Epithelial cell of prostate (primary cell): ENCODE results near the gene ADCYAP1R1.

Source experiments
- DNase-seq: peaks from one replicate; pipeline ENCODE4 v3.0.0-alpha.2; 2011; ENCODE audit warnings: low read depth, low spot score
- H3K27ac ChIP-seq: fragments of 450-650 bp; 2 replicates; pipeline ENCODE4 v1.5.1; 2017; ENCODE audit warnings: mild to moderate bottlenecking

ADCYAP1R1 gene

DNA sequence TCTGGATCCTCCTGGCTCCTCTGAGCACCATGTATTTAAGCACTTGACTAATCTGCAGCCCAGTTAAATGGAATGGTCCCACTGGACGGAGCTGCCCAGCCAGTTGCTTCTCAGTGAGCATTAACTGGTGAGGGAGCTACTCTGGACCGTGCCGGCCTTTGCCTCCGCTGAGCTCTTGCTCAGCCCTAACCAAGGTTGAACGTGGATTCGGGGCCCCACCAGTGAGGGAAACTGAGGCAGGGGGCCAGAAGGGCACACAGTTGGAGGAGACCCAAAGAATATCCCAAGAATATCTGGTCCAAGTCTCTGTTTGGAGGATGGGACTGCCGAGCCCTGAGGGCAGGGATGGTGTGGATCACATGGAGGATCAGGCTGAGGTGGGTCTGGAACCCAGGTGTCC is 13.7 kb downstream of the ADCYAP1R1 start:
- no peak overlapping the region for H3K27ac ChIP-seq
- no peak for DNase-seq

DNA sequence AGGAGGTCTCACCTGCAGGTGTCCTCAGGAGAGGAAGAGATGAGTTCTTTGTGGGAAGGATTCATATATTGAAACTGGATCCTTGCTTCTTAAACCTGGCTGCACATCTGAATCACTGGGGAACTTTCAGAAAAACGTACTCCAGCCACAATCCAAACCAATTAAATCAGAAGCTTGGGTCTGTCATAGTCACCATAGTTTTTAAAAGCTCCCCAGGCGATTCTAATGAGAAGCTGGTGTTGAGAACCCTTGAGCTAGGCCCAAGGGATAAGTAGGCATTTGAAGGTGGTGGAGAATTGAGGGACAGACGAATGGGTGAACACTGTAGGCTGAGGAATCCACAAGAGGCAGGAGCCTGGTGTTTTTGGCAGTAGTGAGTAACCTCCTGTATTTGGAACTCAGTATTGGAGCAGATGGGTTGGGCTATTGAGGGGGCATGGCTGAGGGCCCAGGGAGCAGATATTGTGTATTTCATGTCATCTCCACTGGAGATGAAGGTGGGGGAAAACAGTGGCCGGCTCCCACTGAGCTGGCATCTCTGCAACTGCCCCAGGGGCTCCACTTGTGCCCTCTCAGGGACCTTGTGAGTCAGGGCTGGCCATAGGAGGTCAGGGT is 14.5 kb downstream of the ADCYAP1R1 start:
- no peak overlapping the region for H3K27ac ChIP-seq
- no peak for DNase-seq

DNA sequence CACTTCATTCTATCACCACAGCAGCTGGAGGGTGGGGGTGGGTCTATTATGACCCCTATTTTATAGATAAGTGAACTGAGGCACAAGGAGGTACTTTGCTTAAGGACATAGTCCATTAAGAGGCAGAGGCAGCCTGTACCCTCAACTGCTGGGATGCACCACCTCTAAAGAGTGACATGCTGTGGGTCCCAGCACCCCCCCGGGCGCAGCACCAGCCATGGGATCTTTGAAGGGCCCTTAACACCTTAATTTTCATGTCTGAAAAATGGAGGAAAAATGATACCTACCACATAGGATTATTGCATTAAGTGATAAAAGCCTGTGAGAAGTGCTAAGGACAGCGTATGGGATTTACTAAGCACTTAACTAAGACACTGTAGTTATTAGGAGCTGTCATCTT is 15.4 kb downstream of the ADCYAP1R1 start:
- no peak overlapping the region for H3K27ac ChIP-seq
- DNase-seq: no peak

- no peak for DNase-seq
- no peak overlapping the region for H3K27ac ChIP-seq
These were observed 16.0 kb downstream of the ADCYAP1R1 start for GRCh38 chr7:31068006-31068675.

DNA sequence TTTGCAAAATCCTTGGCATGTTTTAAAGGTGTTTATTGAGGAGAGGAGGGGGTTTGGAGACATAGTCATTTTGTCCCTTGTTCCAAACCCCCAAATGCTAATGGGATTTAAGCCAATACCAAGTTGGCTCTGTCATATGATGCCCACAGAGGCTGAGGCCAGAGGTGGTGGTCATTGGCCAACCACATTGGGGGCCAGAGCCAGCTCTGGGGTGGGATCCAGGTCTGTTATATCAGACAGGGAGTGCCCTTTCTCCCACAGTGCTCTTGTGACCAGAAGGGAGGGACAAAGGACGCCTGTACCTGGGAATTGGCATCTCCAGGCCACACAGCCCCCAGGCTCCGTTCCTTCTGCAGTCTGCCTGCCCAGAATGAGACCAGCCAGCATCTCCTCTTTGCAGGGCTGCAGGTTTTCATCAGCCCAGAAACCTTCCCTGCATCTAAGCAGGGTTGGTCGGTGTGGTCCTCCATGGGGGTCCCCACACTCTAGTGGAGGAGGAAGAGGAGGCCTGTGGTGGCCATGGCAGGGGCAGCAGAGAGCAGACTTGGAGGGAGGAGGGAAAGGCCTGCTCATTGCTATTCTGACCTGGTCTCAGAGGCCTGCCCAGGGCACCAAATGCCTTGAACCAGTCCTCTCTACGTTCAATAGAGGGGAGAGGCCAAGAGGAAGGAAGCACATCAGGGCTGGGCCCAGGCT is 17.9 kb downstream of the ADCYAP1R1 start:
- no peak overlapping the region for H3K27ac ChIP-seq
- no peak for DNase-seq

GRCh38 chr7:31070991-31071644 is 19.0 kb downstream of the ADCYAP1R1 start:
- no peak for DNase-seq
- no peak overlapping the region for H3K27ac ChIP-seq

GRCh38 chr7:31071645-31072029 is 19.5 kb downstream of the ADCYAP1R1 start:
- no peak overlapping the region for H3K27ac ChIP-seq
- DNase-seq: no peak

- DNase-seq: no peak
- H3K27ac ChIP-seq: no peak overlapping the region
These were observed 21.4 kb downstream of the ADCYAP1R1 start for GRCh38 chr7:31073326-31074119.

- no peak overlapping the region for H3K27ac ChIP-seq
- no peak for DNase-seq
These were observed 21.9 kb downstream of the ADCYAP1R1 start for GRCh38 chr7:31074120-31074383.

- H3K27ac ChIP-seq: no peak overlapping the region
- DNase-seq: no peak
These were observed 22.4 kb downstream of the ADCYAP1R1 start for GRCh38 chr7:31074403-31075085.

GRCh38 chr7:31075086-31075405 is 22.9 kb downstream of the ADCYAP1R1 start:
- DNase-seq: no peak
- no peak overlapping the region for H3K27ac ChIP-seq

- no peak overlapping the region for H3K27ac ChIP-seq
- DNase-seq: no peak
These were observed 23.9 kb downstream of the ADCYAP1R1 start for GRCh38 chr7:31076051-31076450.

DNA sequence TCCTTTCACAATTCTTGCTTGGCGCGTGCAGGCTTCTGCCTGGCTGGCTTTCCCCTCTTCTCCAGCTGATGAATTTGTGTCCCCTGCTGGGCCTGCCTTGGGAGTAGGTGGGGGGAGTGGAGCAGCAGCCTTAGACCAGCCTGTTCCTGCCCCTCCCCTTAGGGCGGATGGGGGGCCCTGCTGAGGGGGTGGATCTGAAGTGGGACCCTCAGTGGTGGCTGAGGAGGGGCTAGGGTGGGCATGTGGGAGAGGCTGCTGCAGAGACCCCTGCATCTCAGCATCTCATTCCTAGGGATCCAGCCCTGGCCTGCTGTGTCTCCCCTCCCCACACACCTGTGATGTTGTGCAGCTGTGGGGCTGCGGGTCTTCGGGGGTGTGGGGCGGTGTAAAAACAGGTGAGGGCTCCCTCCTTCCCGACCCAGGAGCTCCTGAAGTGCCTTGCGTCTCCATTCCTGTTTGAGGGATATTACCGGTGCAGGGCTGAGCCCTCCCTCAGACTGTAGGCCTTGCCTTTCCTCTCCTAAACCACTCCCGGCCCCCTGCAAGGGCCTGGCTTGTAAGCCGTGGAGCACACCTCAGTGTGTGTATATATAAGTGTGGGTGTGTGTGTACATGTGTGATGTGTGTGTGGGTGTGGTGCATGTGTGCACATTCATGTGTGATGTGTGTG is 24.7 kb downstream of the ADCYAP1R1 start:
- H3K27ac ChIP-seq: no peak overlapping the region
- no peak for DNase-seq

GRCh38 chr7:31077484-31078362 is 25.6 kb downstream of the ADCYAP1R1 start:
- DNase-seq: no peak
- H3K27ac ChIP-seq: no peak overlapping the region

DNA sequence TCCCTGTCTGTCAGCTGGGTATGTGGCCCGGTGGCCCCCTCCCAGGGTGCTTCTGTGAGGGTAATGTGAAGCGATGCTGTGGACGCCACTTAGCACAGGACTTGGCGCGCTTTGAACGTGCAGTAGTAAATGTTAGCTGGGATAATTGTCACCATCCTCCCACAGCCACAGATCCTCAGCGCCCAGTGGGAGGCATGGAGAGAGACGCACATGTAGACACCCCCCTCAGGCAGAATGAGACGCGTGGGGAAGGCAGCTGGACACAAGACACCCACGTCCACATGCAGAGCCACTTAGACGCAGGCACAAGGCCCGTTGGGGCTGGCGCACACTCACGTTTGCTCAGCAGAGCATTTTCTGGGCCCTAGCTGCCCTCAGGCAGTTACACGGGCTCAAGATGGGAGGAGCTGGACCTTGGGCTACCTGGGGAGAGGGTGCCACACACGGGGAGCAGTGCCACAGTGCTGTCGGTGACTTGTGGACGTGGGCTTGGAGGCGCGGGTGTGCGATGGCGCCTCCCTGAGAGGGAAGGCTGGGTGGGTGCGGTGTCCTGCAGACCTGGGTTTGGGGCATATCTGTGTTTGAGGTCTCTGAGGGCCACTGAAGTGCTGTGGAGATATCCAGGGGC is 26.4 kb downstream of the ADCYAP1R1 start:
- no peak for DNase-seq

GRCh38 chr7:31079126-31079823 is 27.2 kb downstream of the ADCYAP1R1 start:
- H3K27ac ChIP-seq: no peak overlapping the region
- DNase-seq: no peak

More for the DNA sequence above, 26.4 kb downstream of the ADCYAP1R1 start:
- H3K27ac ChIP-seq: no peak overlapping the region

DNA sequence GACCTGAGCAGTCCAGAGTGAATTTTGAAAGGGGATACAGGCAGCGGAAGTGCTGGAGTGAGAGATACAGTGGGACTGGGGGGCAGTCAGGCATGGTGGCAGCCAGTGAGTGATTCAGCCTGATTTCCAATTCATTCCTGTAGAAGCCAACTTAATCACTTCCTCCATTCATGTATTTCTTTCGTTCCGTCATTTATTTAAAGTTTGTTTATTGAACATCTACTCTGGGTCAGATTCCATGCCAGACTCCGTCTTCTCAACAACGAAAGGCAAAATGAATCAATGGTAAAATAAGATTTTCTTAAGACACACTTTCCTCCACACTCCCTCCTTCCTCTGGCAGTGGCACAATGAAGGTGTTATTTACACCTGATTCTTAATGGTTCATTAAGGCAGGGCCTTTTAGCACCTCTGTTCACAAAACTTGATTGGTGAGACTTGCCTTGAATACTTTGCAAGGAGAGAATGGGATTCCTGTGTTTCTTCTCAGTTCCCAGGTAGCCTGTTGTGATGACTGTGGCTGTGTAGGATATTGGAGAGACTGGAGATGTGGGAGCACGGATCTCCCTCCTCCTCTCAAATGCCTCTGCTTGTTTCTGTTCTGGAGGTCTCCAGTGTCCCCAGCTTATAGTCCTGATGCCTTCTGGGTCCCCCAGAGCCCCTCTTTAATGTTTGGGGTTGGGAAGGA is 27.9 kb downstream of the ADCYAP1R1 start:
- no peak overlapping the region for H3K27ac ChIP-seq
- DNase-seq: no peak
